Measurements from ENCODE around the gene TIAM1.

Gene TIAM1

GRCh38 chr21:31337996-31338907 lies 5.8 kb downstream of the TIAM1 start:
- Histone ChIP-seq H3K36me3 (ENCODE audit: control insufficient read depth, insufficient read depth, low read length) (no peaks in the 10 kb centered on the region), H3K9me3 (ENCODE audit: control insufficient read depth, low read length) (no peaks in the 10 kb centered on the region), H3K4me1 (ENCODE audit: control insufficient read depth, insufficient read depth, low read length) (no peaks in the 10 kb centered on the region), H3K27me3 (ENCODE audit: control insufficient read depth, insufficient read depth, low read length) (peaks cover 11% of the 10 kb centered on the region), H3K4me3 (ENCODE audit: low read length) (no peak overlapping the region), H3K9ac (ENCODE audit: low read length) (no peak overlapping the region)

DNA sequence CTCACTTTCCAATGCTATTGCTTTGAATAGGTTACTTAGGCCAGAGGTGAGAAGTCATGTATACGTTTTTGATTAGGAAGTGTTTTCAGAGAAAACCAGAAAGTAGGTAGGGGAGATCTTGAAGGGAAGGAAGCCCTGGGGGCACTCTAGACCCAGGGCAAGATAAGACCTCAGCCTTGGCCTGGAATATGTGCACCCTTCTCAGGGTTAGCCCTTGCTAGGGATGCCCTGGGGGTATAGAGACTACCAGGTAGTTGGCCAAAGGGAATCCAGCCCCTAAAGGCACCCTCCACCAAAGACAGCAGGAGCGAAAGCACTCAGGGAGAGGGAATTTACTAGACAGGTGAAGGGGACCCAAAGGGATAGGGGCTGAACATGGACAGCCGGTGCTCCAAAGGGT lies 7.0 kb downstream of the TIAM1 start:
- H3K27me3 ChIP-seq (ENCODE audit: control insufficient read depth, insufficient read depth, low read length), result peaks cover under 1% of the 10 kb centered on the region
- no peaks in the 10 kb centered on the region for H3K4me1 ChIP-seq (ENCODE audit: control insufficient read depth, insufficient read depth, low read length)
- H3K4me3 ChIP-seq (ENCODE audit: low read length), result no peak overlapping the region
- H3K36me3 ChIP-seq (ENCODE audit: control insufficient read depth, insufficient read depth, low read length), result no peaks in the 10 kb centered on the region
- no peaks in the 10 kb centered on the region for H3K9me3 ChIP-seq (ENCODE audit: control insufficient read depth, low read length)
- H3K9ac ChIP-seq (ENCODE audit: low read length), result no peak overlapping the region

DNA sequence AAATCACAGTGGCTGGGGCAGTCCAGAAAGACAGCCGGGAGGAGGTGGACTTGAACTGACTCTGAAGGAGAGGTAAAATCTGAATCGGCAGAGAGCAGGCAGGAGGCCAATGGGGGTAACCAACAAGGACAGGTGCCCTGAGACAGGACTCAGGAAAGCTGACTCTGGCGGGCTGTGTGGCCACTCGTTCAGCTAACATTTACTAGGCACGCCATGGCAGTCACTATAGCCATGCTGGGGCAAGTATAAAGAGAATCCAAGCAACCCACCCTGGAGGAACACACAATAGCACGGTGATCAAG lies 7.4 kb downstream of the TIAM1 start:
- no peaks in the 10 kb centered on the region for H3K9me3 ChIP-seq (ENCODE audit: control insufficient read depth, low read length)
- H3K27me3 ChIP-seq (ENCODE audit: control insufficient read depth, insufficient read depth, low read length), result no peaks in the 10 kb centered on the region
- no peaks in the 10 kb centered on the region for H3K4me1 ChIP-seq (ENCODE audit: control insufficient read depth, insufficient read depth, low read length)
- no peak overlapping the region for H3K9ac ChIP-seq (ENCODE audit: low read length)
- H3K36me3 ChIP-seq (ENCODE audit: control insufficient read depth, insufficient read depth, low read length), result no peaks in the 10 kb centered on the region
- H3K4me3 ChIP-seq (ENCODE audit: low read length), result no peak overlapping the region

- Histone ChIP-seq H3K9me3 (ENCODE audit: control insufficient read depth, low read length) (no peaks in the 10 kb centered on the region), H3K9ac (ENCODE audit: low read length) (no peak overlapping the region), H3K27me3 (ENCODE audit: control insufficient read depth, insufficient read depth, low read length) (no peaks in the 10 kb centered on the region), H3K36me3 (ENCODE audit: control insufficient read depth, insufficient read depth, low read length) (no peaks in the 10 kb centered on the region), H3K4me3 (ENCODE audit: low read length) (no peak overlapping the region), H3K4me1 (ENCODE audit: control insufficient read depth, insufficient read depth, low read length) (no peaks in the 10 kb centered on the region)
These were observed 7.9 kb downstream of the TIAM1 start for GRCh38 chr21:31335957-31336738.

GRCh38 chr21:31334648-31335121 lies 9.4 kb downstream of the TIAM1 start:
- H3K4me3 ChIP-seq (ENCODE audit: low read length), result no peak overlapping the region
- H3K36me3 ChIP-seq (ENCODE audit: control insufficient read depth, insufficient read depth, low read length), result no peaks in the 10 kb centered on the region
- H3K4me1 ChIP-seq (ENCODE audit: control insufficient read depth, insufficient read depth, low read length), result no peaks in the 10 kb centered on the region
- H3K9me3 ChIP-seq (ENCODE audit: control insufficient read depth, low read length), result no peaks in the 10 kb centered on the region
- no peak overlapping the region for H3K9ac ChIP-seq (ENCODE audit: low read length)
- H3K27me3 ChIP-seq (ENCODE audit: control insufficient read depth, insufficient read depth, low read length), result no peaks in the 10 kb centered on the region

- Histone ChIP-seq H3K27me3 (ENCODE audit: control insufficient read depth, insufficient read depth, low read length) (no peaks in the 10 kb centered on the region), H3K36me3 (ENCODE audit: control insufficient read depth, insufficient read depth, low read length) (no peaks in the 10 kb centered on the region), H3K4me1 (ENCODE audit: control insufficient read depth, insufficient read depth, low read length) (no peaks in the 10 kb centered on the region)
These were observed 11.5 kb downstream of the TIAM1 start for GRCh38 chr21:31332525-31332924.

DNA sequence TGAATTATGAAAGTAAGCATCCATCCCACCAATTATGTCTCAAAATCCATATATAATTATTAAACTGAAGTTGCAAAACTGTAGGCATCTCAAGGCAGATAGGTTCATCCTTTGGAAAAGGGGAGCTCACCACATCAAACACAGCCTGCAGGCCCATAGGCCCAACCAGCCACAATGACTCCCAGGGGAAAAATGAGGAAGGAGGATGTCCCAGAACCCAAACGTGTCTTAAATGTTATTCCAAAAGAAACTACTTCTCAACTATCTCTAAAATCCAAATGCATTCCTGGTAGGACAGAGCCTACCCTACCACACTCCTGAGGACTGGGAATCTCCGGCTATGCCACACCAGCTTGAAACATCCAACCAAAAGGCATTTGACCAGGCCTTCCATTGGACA lies 12.8 kb downstream of the TIAM1 start:
- Histone ChIP-seq H3K9ac (ENCODE audit: low read length) (no peak overlapping the region), H3K9me3 (ENCODE audit: control insufficient read depth, low read length) (no peaks in the 10 kb centered on the region), H3K4me3 (ENCODE audit: low read length) (no peak overlapping the region), H3K4me1 (ENCODE audit: control insufficient read depth, insufficient read depth, low read length) (no peaks in the 10 kb centered on the region), H3K36me3 (ENCODE audit: control insufficient read depth, insufficient read depth, low read length) (no peaks in the 10 kb centered on the region), H3K27me3 (ENCODE audit: control insufficient read depth, insufficient read depth, low read length) (no peaks in the 10 kb centered on the region)

More at GRCh38 chr21:31332525-31332924, 11.5 kb downstream of the TIAM1 start:
- no peak overlapping the region for H3K4me3 ChIP-seq (ENCODE audit: low read length)
- H3K9ac ChIP-seq (ENCODE audit: low read length), result no peak overlapping the region
- H3K9me3 ChIP-seq (ENCODE audit: control insufficient read depth, low read length), result no peaks in the 10 kb centered on the region

- no peaks in the 10 kb centered on the region for H3K4me1 ChIP-seq (ENCODE audit: control insufficient read depth, insufficient read depth, low read length)
- no peak overlapping the region for H3K4me3 ChIP-seq (ENCODE audit: low read length)
- no peaks in the 10 kb centered on the region for H3K36me3 ChIP-seq (ENCODE audit: control insufficient read depth, insufficient read depth, low read length)
- H3K9me3 ChIP-seq (ENCODE audit: control insufficient read depth, low read length), result no peaks in the 10 kb centered on the region
- no peak overlapping the region for H3K9ac ChIP-seq (ENCODE audit: low read length)
- no peaks in the 10 kb centered on the region for H3K27me3 ChIP-seq (ENCODE audit: control insufficient read depth, insufficient read depth, low read length)
These were observed 13.9 kb downstream of the TIAM1 start for GRCh38 chr21:31330144-31330483.

- Histone ChIP-seq H3K27me3 (ENCODE audit: control insufficient read depth, insufficient read depth, low read length) (no peaks in the 10 kb centered on the region), H3K36me3 (ENCODE audit: control insufficient read depth, insufficient read depth, low read length) (no peaks in the 10 kb centered on the region), H3K9me3 (ENCODE audit: control insufficient read depth, low read length) (no peaks in the 10 kb centered on the region), H3K4me1 (ENCODE audit: control insufficient read depth, insufficient read depth, low read length) (no peaks in the 10 kb centered on the region), H3K4me3 (ENCODE audit: low read length) (no peak overlapping the region), H3K9ac (ENCODE audit: low read length) (no peak overlapping the region)
These were observed 14.5 kb downstream of the TIAM1 start for GRCh38 chr21:31329456-31330143.

GRCh38 chr21:31326522-31327242 lies 17.4 kb downstream of the TIAM1 start:
- H3K9ac ChIP-seq (ENCODE audit: low read length), result no peak overlapping the region
- no peak overlapping the region for H3K4me3 ChIP-seq (ENCODE audit: low read length)
- H3K36me3 ChIP-seq (ENCODE audit: control insufficient read depth, insufficient read depth, low read length), result no peaks in the 10 kb centered on the region
- H3K9me3 ChIP-seq (ENCODE audit: control insufficient read depth, low read length), result no peaks in the 10 kb centered on the region
- H3K4me1 ChIP-seq (ENCODE audit: control insufficient read depth, insufficient read depth, low read length), result no peaks in the 10 kb centered on the region
- no peaks in the 10 kb centered on the region for H3K27me3 ChIP-seq (ENCODE audit: control insufficient read depth, insufficient read depth, low read length)

DNA sequence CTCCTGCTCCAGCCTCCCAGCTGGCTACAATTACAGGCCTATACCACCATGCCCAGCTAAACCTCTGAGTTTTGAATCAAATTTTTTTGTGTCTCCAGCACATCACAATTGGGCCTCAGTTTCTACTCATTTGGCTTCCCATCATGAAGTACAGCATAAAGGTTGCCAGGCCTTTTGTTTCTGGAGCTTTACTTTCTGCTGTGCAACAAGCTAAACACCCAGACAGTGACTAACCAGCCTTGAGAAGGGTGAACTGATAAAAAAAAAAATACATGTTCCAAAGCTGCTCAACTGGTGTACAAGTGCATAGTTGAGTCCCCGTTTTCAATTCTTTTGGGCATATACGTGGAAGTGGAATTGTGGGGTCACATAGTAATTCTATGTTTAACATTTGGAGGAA lies 25.1 kb downstream of the TIAM1 start:
- Histone ChIP-seq H3K36me3 (ENCODE audit: control insufficient read depth, insufficient read depth, low read length) (no peaks in the 10 kb centered on the region), H3K4me3 (ENCODE audit: low read length) (no peak overlapping the region), H3K4me1 (ENCODE audit: control insufficient read depth, insufficient read depth, low read length) (no peaks in the 10 kb centered on the region), H3K9ac (ENCODE audit: low read length) (no peak overlapping the region), H3K9me3 (ENCODE audit: control insufficient read depth, low read length) (no peaks in the 10 kb centered on the region), H3K27me3 (ENCODE audit: control insufficient read depth, insufficient read depth, low read length) (no peaks in the 10 kb centered on the region)

Data from mucosa of stomach (tissue), 1 donor.